Measurements from ENCODE around the gene KRTAP10-2.
"Not testable (repeated sequence)": the region's sequence is repeated elsewhere in the genome, so short reads cannot be mapped to it uniquely, and the experiment has no call there.

Gene KRTAP10-2

DNA sequence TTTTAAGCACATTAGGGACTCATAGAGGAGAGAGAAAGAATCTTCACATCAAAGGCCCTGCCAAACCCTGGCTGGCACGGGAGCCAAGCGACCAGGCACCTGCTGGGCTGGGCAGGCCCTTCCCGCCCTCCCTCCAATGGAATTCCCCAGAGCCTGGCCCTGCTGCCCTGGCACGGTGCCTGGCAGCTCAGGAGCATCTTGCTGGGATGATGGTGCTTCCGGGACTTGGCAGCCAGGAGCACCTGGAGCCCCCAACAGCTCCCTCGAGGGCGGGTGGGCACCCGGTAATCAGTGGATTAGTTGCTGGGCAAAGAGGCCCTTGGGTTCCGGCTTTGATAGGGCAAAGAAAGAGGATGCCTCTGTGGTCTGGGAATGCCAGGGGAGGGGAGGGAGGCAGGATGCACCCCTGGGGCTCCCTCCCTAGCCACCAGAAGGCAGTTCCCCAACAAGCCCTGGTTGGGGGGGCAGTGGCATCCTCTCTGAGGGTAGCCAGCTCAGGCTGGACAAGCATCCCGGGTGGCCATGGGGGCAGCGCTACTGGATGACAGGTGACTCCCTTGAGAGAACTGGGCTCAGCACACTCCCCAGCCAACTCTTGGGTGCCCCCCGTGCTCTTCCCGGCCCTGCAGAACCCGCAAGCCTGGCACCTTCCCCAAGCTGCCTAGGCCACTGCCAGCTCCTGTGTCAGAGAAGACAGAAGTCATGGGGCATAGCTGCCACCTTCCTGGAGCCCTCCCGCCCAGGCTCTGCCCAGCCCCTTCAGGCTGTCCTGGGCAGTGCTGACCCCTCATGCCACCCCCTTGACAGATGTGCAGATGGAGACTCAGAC lies 37.7 kb downstream of the KRTAP10-2 start:
- DNase-seq (ENCODE audit: low read depth in 2 of 2) = no peak

DNA sequence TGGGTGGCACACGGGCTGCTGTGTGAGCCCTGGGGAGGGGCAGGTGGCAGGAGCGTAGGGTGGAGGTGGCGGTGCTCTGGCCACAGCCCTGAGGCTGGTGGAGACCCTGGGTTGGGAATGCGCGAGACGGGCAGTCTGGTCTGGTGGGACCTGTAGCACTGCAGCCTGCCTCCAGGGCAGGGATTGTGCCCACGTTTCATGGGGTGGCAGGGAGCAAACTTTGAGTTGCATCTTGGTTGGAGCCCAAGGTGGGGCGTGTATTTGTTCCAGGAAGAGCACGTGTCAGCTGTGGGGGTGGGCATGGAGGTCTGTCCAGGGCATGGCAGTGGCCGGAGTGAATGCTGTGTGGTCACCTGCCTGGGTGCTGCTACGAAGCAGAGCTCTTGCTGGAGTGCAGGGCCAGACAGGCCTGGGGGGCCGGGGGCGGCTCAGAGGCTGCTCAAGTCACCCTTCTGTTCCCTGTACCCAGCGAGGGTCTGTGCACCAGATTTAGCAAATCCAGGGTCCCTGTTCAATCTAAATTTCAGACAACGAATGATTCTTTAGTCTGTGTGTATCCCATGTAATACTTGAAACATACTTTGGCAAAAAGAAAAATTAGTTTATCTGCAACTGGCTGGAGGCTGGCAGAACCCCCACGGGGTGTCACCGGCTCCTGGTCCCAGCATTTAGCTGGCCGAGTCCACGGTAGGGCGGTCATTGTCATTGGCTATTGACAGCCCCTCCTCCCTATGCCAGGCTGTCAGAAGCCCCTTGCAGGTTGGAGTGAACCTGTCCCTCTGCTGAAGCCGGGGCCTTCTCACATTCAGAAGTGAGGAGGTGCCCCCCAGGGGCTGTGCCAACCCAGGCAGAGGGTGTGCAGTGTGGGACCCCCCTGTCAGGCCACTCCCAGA lies 38.6 kb downstream of the KRTAP10-2 start:
- DNase-seq (ENCODE audit: low read depth in 2 of 2) = no peak

DNA sequence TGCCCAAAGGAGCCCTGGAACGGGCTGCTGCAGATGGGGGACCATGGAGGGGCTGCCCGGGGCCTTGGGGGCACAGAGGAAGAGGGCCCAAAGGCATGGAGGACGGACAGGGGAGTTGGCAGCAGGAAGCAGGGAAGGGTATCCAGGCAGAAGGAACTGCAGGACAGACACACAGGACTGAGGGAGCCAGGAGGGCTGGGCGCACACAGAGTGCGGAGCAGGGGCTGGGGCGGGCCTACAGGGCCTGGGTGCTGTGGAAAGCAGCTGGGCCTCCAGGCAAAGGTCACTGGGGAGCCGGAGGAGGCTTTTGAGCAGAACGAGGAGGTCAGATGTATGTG lies 39.4 kb downstream of the KRTAP10-2 start:
- no peak for DNase-seq (ENCODE audit: low read depth in 2 of 2)

DNA sequence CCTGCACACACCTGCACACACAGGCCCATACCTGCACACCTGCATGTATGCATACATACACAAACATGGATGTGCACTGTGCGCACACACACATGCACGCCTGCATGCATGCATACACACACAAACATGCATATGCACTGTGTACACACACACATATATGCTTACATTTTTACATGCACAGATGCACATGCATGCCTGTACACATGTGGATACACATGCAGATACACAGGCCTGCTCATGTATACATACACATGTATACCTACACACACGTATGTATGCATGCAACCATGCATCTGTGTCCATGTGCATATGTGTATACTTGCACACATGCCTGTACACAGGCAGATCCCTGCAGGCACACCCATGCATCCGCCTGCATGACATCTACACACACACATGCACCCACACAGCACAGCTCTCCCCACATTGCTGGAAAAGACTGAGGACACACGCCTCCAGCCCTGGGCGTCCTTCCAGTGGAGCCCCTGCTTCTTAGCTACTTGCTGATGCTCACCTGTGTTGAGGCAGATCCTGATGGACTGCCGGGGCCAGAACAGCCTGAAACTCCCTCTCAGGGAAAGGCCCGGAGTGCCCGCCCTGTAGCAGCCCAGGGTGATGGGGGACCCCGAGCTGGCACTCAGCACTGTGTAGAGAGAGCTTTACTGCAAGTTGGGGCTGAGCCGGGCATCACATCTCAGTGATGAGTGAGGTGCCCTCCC lies 39.9 kb downstream of the KRTAP10-2 start:
- no peak for DNase-seq (ENCODE audit: low read depth in 2 of 2)

DNA sequence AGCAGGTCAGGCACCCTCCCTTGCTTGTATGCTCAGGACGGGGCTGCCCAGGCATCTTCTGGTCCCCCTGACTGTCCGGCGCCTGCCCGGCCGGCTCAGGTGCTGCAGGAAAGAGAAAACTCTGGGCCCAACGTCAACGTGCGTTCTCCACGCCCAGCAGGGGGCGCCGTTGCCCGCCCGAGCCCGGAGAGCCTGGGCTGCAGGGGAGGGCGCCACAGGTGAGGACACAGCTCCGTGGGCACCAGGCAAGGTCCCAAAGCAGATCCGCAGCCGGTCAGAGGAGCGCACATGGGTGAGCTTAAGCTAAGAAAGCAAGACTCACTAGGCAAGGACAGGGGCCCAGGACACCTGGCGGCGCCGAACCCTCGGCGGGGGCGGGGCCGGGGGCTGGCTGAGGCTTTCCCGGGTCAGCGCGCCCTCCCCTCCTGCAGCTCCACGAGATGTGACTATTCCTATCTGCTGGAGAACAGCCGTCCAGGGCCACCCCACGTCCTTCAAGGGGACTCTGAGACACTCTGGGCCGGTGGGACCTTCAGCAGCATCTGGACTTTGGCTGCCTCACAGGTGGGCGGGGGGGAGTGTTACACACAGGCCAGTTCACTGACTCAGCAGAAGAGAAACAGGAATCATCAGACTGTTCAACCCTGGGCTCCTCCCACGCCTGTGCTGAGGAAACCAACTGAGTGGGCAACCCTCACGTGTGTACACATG lies 40.6 kb downstream of the KRTAP10-2 start:
- peak; percentile 54 for DNase-seq (ENCODE audit: low read depth in 2 of 2)

DNA sequence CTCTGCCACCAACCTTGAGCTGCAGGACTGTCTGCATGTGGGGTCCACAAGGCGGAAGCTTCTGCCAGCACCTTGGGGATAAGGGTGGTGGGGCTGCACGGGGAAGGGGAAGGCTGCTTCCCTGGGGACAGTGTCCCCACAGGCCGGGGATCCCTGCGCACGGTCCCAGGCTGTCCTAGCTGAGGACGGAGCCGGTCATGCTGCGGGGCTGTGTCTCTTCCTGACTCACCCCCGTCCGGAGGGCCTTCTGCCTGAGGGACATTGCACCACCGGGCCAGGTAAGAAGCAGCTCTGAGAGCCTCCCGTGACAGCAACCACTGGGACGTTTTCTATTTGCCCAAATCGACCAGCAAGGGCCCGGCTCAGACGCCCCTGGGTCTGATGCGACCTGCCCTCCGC lies 41.2 kb downstream of the KRTAP10-2 start:
- DNase-seq (ENCODE audit: low read depth in 2 of 2) = no peak

DNA sequence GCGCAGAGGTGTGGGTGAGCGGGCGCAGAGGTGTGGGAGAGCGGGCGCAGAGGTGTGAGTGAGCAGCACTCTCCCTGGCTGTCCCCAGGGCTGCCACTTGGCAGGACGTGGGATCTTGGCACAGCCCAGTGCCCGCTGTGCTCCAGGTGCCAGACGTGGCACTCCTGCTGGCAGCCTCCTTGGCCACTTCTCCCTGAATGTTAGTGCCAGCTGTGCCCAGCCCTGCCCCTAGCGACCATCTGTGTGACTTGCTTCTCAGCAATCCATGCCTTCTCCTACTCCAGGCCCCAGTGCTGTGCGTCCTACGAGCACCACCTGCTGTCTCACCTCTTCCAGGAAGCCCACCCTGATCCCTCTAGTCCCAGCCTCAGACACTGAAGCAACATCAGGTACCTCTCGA lies 41.8 kb downstream of the KRTAP10-2 start:
- DNase-seq (ENCODE audit: low read depth in 2 of 2) = no peak

DNA sequence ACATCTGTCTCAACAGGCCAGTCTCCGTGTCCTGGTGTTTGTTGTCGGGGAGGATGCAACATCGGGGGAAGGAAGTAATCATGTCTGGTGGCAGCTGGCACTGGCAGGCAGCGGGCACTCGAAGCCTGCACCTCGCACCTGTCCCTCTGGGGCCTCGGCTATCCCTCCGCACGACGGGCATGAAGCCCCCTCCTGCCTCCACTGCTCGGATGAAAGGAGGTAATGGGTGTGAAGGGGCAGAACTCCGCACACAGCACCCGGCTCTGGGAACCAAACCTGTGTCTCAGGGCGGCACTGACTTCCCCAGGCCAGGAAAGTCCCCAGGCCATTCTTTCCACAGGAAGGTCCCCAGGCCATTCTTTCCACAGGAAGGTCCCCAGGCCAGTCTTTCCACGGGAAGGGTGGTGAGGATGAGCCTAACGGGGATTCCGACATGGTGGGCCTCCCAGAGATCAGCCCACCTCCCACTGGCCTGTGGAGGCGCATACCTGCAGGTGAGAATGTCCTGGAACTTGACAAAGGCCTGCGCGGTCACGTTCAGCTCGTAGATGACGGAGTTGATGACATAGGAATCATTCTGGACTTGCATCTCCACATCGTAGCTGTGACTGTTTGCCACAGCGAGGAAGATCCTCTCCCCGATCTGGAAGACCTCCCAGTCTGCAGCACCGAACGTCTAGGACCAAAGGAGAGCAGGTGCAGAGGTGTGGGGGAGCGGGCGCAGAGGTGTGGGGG lies 42.4 kb downstream of the KRTAP10-2 start:
- no peak for DNase-seq (ENCODE audit: low read depth in 2 of 2)

DNA sequence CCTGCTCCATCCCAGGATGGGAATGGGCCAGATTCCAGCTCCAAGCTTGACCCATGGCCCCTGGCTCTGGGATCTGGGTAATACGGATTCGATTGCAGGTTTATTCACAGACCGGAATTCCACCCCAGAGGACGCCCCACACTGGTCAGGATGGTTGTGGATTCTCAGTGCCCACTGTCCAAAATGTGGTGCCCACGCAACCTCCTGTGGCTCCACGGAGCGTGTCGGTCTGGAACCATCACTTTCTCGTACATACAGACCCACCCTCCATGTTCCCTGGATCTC lies 42.9 kb downstream of the KRTAP10-2 start:
- DNase-seq (ENCODE audit: low read depth in 2 of 2) = no peak

DNA sequence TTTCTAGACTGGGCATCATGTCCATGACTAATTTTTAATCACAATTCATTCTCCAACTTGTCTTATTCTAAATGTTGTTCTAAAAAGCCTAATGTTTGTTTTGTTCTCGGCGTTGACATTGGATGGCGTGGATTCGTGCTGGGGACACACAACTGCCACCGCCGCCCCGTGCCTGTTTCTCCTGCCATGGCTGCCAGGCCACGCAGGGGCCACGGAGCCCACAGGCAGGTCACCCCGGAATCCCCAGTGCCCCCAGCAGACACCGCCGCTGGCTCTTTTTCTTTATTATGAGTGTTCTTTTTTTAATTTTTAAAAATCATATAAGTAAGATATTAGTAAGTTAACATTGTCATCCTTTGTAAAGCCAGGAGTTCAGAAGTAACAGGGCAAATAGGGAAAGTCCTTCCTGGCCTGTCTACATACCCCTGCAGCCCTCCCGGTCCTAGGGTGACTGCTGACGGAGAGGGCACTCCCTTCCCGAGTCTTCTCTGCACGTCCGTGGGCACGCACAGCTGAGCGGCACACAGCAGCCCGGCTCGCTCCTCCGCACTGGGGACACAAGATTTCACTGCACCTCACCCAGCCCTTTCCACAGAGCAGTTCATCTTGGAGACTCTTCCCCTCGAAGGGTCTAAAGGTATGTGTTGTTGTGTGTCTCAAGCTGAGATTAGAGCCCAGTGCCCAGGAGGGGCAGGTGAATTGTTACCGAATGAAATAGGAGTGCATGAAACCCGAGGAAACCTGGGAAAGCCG lies 43.5 kb downstream of the KRTAP10-2 start:
- no peak for DNase-seq (ENCODE audit: low read depth in 2 of 2)

DNA sequence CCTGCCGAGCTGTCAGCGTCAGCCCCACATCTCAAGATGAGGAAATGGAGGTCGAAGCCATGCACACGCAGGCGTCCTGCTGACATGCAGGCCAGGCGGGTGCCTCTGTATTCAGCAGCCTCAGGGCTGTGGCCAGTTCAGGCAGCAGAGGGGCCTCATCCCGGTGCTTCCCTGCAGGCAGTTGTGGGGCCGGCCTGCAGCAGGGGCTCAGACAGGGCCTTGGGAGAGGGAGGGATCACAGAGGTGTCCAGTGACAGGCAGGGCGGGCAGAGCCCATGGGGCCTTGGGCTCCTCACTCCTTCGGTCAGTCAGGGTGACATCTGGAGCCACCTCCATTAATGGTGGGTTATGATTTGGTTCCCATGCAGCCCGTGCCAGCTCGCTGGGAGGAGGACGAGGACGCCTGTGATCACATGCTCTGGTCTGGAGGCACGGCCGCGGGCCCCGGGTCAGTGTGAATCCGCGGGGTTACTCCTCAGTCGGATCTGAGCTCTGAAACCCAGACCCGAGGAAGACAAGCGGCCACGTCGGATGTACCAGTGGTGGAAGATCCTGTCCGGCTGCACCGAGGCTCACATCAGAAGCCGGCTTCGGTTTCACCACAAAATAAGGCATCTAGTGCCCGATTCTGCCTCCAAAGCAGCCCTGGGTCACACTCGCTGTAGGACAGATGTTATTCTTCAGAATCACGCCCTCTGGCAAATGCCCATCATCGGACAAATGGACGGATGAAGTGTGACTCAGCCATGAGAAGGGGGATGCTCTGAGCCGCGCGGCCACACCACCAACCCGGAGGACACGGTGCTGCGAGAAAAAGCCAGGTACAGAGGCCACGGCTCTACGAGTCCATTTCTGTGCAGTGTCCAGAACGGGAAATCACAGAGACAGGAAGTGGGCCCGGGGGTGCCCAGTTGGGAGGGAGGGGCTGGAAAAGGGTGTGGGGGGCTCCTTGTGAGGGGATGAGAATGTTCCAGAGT lies 44.7 kb downstream of the KRTAP10-2 start:
- no peak for DNase-seq (ENCODE audit: low read depth in 2 of 2)

DNA sequence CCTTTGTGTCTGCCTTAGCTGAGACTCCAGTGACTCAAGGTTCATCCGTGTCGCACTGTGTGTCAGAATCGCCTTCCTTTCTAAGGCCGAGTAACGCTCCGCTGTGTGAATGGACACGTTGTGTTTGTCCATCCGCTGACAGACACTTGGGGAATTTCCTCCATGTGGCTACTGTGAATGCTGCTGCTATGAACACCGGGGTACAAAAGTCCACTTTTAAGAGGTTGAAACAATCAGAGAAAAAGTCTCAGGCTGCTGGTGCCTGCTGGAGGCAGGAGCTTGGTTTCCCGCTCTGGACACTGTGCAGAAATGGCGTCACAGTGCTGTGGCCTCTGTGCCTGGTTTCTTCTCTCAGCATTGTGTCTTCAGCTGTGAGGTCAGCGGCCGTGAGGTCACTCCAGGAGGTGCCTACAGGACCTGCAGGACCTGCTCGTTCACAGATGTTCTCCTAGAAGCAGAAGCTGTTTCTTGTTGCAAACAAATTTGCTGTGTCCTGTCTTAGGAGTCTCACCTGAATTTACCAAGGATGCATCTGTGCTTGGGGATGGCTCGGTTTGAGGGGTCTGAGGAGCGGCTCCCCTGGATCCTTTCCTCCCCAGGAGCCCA lies 45.5 kb downstream of the KRTAP10-2 start:
- no peak for DNase-seq (ENCODE audit: low read depth in 2 of 2)

DNA sequence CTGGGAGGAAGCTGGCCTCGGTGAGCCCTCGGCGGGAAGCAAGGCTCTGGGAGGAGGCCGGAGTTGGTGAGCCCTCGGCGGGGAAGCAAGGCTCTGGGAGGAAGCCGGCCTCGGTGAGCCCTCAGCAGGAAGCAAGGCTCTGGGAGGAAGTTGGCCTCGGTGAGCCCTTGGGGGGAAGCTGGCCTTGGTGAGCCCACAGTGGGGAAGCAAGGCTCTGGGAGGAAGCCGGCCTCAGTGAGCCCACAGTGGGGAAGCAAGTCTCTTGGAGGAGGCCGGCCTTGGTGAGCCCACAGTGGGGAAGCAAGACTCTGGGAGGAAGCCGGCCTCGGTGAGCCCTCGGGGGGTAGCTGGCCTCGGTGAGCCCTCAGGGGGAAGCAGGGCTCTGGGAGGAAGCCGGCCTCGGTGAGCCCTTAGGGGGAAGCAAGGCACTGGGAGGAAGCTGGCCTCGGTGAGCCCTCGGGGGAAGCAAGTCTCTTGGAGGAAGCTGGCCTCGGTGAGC lies 47.4 kb downstream of the KRTAP10-2 start:
- DNase-seq (ENCODE audit: low read depth in 2 of 2) = no peak

DNA sequence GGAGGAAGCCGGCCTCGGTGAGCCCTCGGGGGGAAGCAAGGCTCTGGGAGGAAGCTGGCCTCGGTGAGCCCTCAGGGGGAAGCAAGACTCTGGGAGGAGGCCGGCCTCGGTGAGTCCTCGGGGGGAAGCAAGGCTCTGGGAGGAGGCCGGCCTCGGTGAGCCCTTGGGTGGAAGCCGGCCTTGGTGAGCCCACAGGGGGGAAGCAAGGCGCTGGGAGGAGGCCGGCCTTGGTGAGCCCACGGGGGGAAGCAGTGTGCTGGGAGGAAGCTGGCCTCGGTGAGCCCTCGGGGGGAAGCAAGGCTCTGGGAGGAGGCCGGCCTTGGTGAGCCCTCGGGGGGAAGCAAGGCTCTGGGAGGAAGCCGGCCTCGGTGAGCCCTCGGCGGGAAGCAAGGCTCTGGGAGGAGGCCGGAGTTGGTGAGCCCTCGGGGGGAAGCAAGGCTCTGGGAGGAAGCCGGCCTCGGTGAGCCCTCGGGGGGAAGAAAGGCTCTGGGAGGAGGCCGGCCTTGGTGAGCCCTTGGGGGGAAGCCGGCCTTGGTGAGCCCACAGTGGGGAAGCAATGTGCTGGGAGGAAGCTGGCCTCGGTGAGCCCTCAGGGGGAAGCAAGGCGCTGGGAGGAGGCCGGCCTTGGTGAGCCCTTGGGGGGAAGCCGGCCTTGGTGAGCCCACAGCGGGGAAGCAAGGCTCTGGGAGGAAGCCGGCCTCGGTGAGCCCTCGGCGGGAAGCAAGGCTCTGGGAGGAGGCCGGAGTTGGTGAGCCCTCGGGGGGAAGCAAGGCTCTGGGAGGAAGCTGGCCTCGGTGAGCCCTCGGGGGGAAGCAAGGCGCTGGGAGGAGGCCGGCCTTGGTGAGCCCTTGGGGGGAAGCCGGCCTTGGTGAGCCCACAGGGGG lies 48.1 kb downstream of the KRTAP10-2 start:
- DNase-seq (ENCODE audit: low read depth in 2 of 2) = not testable (repeated sequence)

DNA sequence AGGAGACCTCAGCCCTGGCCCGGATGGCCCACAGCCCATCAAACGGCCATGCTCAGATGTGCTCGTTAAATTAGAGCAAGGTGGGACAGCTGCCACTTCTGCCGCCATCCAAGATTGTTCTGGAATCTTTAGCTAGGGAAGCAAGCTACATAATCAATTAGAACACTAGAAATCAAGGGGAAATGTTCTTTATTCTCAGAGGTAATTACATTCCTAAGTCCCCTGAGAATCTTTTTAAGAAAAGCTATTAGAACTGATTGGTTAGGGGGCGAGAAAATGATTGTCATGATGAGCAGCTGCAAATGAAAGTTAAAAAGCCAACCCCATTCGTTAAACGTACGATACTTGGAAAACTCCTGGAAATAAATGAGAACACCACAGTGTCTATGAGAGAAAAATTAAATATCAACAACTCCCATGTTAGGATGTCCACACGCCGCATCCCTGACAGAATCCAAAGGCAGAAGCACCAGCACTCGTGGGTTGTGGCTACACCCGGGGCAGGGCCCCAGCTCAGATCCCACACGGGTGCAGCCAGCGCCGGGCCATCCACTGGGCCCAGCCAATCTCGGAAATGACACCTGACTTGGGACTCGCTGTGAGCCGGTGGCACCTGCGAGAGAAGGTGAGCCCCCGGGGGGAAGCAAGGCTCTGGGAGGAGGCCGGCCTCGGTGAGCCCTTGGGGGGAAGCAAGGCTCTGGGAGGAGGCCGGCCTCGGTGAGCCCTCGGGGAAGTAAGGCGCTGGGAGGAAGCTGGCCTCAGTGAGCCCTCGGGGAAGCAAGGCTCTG lies 48.9 kb downstream of the KRTAP10-2 start:
- no peak for DNase-seq (ENCODE audit: low read depth in 2 of 2)

All from activated CD8-positive, alpha-beta memory T cell treated with anti-CD3 and anti-CD28 coated beads for 4 hours (primary cell).